ENCODE measurements around the gene SLC2A3.
"Not testable (repeated sequence)": the region's sequence is repeated elsewhere in the genome, so short reads cannot be mapped to it uniquely, and the experiment has no call there.

Gene SLC2A3

DNA sequence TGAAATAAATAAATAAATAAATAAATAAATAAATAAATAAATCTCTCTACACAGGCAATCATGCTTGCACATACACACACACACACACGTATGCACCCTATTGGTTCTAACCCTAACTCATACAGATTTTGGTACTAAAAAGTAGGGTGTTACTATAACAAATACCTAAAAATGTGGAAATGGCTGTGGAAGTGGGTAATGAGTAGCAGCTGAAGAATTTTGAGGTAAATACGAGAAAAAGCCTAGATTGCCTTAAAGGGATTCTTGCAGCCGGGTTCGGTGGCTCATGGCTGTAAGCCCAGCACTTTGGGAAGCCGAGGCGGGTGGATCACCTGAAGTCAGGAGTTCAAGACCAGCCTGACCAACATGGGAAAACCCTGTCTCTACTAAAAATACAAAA, 15.7 kb upstream of the SLC2A3 start:
- DNase-seq (ENCODE audit: low read depth) = no peak

GRCh38 chr12:7950230-7950943, 14.4 kb upstream of the SLC2A3 start:
- DNase-seq (ENCODE audit: low read depth) = not testable (repeated sequence)

GRCh38 chr12:7948589-7949260, 12.7 kb upstream of the SLC2A3 start:
- DNase-seq (ENCODE audit: low read depth) = no peak

- DNase-seq (ENCODE audit: low read depth) = no peak
Observed at GRCh38 chr12:7947011-7947410, 11.0 kb upstream of the SLC2A3 start.

- not testable (repeated sequence) for DNase-seq (ENCODE audit: low read depth)
Observed at GRCh38 chr12:7944760-7945159, 8.8 kb upstream of the SLC2A3 start.

DNA sequence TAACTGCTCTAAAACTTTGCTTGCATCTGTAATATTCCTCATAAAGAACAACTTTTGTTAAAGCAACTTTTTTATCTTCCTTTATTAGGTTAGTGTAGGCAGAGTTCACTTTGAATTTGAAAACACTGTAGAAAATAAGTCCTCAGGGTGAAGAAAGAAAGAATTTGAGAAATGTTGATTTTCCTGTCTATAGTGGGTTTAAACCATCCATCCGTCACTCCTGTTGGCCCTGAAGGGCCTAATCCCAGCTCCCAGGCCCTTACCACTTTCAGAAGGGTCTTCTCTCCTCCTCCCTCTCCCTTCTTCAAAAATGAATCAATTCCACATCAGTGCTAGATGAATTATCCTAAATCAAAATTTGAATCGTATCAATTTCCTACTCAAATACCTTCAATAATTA, 4.9 kb upstream of the SLC2A3 start:
- no peak for DNase-seq (ENCODE audit: low read depth)

GRCh38 chr12:7937833-7938506, 2.0 kb upstream of the SLC2A3 start:
- no peak for DNase-seq (ENCODE audit: low read depth)

GRCh38 chr12:7934889-7935492, 996 bp downstream of the SLC2A3 start:
- no peak for DNase-seq (ENCODE audit: low read depth)

- no peak for DNase-seq (ENCODE audit: low read depth)
Observed at GRCh38 chr12:7934091-7934888, 1.7 kb downstream of the SLC2A3 start.

DNA sequence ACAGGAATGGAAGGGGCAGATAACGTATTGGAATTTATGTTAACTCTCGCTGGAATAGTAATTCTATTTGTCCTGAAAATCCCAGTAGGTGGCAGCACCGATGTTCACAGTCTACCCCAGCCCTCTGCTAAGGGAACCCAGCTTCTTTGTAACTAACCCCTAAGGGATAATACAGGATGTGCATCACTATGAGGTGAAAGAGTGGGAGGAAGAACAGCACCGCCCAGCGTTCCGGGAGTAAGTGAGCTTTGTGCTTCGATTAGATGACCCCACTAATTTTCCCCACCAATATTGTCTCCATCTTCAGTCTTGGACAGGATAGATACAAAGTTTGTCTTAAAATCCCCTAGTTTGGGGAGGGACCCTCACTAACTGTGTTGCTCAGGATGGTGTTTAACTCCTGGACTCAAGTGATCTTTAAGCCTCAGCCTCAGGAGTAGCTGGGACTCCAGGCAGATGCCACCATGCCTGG, 2.7 kb downstream of the SLC2A3 start:
- peak; percentile 57 for DNase-seq (ENCODE audit: low read depth)

DNA sequence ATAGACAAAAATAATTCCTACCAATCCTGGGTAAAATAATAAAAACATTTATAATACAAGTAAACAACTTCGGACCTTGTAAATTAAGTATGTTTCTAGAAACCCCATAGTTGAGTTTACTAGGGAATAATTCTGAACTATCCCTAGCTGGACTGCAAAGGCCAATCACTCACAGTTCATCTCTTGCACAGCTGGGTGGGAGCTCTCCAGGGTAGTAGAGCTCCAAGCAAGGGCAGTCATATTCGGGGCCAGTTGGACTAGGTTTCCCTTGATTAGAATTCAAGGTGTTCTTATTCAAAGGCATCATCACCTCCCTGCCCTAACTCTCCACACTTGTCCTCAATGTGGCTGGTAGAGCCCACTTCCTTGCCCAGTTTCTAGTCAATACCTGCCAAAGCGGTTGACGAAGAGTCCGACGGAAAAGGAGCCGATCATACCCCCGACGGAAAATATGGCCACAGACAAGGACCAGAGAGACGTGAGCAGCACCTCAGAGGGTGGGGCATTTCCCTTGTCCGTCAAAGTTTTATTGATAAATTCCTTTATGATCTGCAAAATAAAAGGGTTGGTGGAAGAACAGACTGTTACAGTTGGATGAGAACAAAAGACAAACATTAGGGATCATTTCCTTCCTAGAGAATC, 3.3 kb downstream of the SLC2A3 start:
- not testable (repeated sequence) for DNase-seq (ENCODE audit: low read depth)

DNA sequence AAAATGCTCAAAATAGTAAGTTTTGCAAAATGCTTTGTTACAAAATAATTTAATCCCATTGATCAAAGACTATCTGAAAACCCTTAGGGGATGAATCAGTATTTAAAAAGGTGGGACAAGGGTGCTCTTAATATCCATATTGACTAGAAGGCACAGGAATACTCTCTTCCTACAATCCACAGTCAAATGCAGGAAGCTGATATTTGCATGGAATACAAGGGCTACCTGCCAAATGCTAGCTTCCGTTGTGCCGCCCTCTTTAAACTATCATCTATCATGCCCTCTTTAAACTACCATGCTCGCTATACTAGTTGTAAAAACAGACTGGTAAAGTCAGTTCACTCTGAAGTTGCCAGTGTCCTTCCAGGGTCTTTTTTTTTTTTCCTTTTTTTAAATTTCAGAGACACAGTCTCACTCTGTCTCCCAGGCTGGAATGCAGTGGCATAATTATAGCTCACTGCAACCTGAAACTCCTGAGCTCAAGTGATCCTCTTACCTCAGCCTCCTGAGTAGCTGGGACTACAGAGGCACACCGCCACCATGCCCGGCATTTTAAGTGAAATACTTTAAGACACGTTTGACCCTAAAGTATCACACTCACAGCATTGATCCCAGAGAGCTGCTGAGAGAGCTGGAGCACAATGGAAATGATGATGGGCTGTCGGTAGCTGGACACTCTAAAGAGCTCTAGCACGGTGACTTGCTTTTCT, 6.7 kb downstream of the SLC2A3 start:
- DNase-seq (ENCODE audit: low read depth) = no peak

GRCh38 chr12:7927470-7927869, 8.5 kb downstream of the SLC2A3 start:
- no peak for DNase-seq (ENCODE audit: low read depth)

- DNase-seq (ENCODE audit: low read depth) = not testable (repeated sequence)
Observed at GRCh38 chr12:7926068-7926666, 9.8 kb downstream of the SLC2A3 start.

DNA sequence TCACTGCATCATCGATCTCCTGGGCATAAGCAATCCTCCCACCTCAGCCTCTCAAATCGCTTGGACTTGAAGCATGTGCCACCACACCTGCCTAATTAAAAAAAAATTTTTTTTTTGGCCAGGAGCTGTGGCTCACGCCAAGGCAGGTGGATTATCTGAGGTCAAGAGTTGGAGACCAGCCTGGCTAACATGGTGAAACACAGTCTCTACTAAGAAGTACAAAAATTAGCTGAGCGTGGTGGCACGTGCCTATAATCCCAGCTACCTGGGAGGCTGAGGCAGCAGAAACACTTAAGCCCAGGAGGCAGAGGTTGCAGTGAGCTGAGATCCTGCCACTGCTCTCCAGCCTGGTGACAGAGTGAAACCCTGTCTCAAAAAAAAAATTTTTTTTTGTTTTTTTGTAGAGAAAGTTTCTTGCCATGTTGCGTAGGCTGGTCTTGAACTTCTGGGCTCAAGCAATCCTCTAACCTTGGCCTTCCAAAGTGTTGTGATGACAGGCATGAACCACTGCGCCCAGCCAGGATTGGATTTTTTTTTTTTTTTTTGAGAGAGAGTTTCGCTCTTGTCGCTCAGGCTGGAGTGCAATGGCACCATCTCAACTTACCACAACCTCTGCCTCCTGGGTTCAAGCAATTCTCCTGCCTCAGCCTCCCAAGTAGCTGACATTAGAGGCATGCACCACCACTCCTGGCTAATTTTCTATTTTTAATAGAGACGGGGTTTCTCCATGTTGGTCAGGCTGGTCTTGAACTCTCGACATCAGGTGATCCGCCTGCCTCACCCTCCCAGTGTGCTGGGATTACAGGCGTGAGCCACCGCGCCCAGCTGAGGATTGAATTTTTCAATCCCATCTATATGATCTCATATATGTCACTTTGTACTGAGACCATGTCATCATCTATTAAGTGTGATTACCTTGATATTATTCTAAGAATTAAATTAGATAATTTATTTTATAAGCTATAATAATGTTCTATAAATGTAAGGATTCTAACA, 12.4 kb downstream of the SLC2A3 start:
- no peak for DNase-seq (ENCODE audit: low read depth)

GRCh38 chr12:7921181-7921580, 14.8 kb downstream of the SLC2A3 start:
- DNase-seq (ENCODE audit: low read depth) = not testable (repeated sequence)

GRCh38 chr12:7918268-7918590, 17.8 kb downstream of the SLC2A3 start:
- not testable (repeated sequence) for DNase-seq (ENCODE audit: low read depth)

DNA sequence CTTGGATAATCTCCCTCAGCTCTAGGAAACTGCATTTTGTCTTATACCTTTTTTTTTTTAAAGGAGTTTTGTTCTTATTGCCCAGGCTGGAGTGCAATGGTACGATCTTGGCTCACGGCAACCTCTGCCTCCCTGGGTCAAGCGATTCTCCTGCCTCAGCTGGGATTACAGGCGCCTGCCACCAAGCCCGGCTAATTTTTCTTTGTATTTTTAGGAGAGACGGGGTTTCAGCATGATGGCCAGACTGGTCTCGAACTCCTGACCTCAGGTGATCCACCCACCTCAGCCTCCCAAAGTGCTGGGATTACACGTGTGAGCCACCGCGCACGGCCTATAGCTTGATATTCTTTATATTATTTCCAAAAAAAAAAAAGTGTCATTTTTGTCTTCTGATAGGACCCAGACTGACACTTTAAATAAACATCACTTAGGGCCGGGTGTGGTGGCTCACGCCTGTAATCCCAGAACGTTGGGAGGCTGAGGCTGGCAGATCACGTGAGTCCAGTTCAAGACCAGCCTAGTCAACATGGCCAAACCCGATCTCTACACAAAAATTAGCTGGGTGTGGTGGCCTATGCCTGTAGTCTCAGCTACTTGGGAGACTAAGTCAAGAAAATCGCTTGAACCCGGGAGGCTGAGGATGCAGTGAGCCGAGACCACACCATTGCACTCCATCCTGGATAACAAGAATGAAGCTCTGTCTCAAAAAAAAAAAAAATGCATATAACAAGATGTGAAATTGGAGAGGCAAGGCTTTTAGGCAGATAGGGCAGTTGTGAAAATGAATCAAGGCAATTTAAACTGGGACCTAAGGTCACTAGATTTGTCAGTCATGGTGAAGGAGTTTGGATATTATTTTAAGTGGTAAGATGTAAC, 18.4 kb downstream of the SLC2A3 start:
- DNase-seq (ENCODE audit: low read depth) = no peak

Data from activated gamma-delta T cell treated with anti-CD3 and anti-CD28 coated beads, Interleukin-2, amount 50 U/mL, for 16 hours (primary cell).